HG02678 (cell line): Measurements from ENCODE around the gene LPAR1.

Experiments
- ATAC-seq: cut with Tn5 transposase; IDR thresholded peaks from one replicate; pipeline ENCODE4 v1.9.1; 2021; ENCODE audit warnings: mild to moderate bottlenecking, moderate library complexity; ENCODE audit not compliant: unreplicated experiment

Gene LPAR1

GRCh38 chr9:110923601-110924000, 114.7 kb downstream of the LPAR1 start:
- ATAC-seq, result no peak

- no peak for ATAC-seq
These were observed 116.1 kb downstream of the LPAR1 start for GRCh38 chr9:110922145-110922544.

- ATAC-seq, result no peak
These were observed 116.6 kb downstream of the LPAR1 start for GRCh38 chr9:110921705-110922104.

- no peak for ATAC-seq
These were observed 118.7 kb downstream of the LPAR1 start for GRCh38 chr9:110919609-110920008.

- no peak for ATAC-seq
These were observed 119.2 kb downstream of the LPAR1 start for GRCh38 chr9:110919050-110919435.

DNA sequence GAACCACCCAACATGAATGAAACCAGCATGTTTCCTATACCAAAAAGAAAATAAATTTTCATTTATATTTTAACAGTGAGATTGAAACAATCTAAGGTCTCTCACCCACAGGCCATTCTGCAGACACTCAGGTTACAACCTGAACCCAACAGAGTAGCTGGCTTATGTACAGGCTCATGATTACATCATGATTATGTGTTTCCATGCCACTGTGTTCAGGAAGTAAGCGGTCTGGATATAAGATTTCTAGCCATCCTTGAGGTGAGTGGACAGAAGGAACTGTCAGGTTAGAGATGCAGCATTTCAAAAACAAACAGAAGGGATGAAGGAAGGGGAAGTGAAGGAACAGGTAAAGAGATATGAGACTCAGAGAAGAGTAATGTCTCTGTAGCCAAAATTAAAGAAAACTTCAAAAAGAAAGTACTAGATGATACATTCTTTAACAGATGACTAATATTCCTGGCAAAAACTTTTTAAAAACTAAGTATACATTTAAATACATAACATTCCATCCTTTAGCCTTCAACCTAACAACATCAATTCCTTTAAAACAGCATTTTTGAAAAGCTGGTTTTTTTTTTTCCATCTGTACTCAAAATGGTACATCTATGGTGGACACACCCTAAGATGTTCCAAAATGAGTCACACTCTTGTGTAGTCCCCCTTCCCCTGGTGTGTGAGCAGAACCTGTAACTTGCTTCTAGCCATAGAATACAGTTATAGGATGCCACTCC, 119.8 kb downstream of the LPAR1 start:
- ATAC-seq, result no peak

GRCh38 chr9:110916403-110916802, 121.9 kb downstream of the LPAR1 start:
- no peak for ATAC-seq

- no peak for ATAC-seq
These were observed 125.6 kb downstream of the LPAR1 start for GRCh38 chr9:110912419-110913291.

GRCh38 chr9:110911659-110912418, 126.4 kb downstream of the LPAR1 start:
- ATAC-seq, result no peak

DNA sequence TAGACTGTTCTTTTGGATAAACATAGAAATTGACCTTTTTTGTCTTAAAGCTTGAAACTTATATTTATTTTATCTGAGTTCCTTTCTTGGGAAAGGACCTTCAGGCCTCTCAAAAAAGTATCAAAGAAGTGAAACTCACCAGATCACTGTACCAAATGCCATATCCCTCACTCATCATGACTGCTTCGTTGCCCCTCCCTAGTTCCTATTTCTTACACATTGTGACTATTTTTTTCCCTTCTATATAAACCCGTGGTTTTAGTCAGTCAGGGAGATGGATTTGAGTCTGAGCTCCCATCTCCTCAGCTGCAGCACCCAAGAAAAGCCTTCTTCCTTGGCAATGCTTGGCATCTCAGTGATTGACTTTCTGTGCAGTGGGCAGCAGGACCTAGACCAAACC, 129.4 kb downstream of the LPAR1 start:
- no peak for ATAC-seq

- no peak for ATAC-seq
These were observed 137.4 kb downstream of the LPAR1 start for GRCh38 chr9:110900917-110901316.

DNA sequence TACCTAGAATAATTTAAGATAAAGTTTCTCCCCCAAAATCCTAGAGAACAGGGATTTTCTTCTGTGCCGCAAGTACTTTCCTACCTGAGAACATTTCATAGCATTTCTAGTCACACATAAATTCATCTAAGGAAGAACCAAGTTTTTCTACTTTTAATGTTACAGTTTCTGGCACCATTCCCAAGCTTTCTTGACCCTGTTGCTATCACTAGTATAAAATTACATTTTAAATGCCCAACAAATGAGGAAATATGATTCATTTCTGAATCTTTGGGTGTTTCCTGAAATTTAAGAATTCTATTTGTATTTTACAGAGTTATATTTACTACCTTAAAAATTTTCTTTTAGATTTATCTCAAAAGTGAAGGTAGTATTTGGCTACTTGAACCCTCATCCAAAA, 137.8 kb downstream of the LPAR1 start:
- no peak for ATAC-seq

DNA sequence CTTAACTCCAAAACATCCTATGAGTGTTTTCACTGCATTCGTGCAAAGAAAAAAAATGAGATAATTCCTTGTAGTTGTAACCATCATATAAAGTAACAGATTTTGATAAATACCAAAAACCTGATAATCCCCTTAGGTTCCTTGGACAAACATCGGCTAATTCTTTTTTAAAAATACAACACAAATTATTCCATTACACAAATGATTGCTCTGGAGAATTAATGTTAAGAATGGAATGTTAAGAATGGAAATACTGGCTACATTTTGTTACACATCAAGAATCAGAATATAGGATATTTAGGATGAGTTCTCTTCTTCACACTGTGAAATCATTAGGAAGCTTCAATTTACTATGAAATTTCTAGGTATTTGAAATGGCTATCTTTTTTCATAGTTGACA, 139.4 kb downstream of the LPAR1 start:
- no peak for ATAC-seq

DNA sequence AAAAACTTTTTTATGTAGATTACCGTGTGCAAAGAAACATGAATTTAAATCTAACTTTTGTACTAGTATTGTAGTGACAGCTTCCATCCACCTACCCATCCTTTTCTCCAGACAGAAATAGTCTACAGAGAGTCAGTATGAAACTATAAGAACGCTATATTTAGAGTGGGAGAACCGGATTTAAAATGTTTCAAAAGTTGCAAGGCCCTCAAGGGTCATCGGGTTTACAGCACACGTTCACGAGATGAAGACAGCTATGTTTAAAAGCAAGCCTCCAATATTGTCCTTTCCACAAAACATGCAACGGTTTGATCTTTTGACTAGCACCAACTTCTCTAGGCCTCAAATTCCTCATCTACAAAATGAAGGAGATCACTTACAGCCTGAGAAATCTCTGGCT, 139.9 kb downstream of the LPAR1 start:
- ATAC-seq, result no peak

DNA sequence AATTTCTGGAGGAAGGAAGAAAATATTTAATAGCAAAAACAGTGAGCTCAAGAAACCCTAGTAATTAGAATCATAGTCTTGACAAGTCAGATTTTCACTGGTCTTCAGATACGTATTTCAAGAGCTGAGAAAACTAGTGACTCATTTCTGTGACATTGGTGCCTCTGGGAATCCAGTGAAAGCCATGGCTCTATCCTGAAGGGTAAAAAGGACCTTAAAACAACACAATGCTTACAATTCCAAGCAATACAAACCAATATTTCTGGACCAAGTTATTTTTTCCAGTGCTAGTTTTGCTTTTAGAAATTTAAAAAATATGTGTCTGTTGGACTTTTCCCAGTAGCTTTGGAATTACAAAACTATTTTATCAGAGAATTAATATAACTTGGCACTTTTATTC, 140.3 kb downstream of the LPAR1 start:
- ATAC-seq, result no peak

DNA sequence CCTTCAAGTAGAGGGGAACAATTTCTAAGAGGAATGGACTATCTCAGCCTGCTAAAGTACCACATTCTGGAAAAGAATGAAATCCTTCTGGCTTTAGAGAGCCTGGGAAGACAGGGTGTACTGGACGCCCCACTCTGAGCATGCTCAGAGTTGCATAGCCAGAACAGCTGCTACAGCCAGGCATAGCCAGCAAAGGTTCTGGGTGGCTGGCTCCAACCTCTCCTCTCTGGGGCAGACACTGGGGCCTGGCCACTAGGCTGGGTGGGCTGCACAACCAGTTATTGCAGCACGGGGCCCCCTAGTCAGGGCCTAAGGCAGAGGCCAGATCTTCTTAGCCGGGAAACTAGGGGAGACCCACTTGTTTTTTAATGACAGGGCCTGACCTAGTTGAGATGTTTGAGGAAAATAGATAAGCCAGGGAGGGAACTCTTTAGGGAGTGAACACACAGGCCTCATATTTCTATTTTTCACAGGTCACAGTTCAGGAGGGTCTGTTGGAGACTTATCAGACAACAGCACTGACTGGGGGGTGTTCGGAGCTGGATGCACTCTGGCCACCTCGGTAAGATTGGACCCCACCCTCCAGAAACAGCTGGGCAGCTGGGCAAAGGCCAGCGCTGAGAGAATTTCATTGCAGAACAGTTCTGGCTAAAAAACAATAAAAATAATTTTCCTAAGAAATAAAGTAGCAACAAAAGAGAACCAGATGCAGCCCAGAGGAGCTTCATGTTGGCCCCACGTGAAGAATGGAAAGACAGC, 142.9 kb downstream of the LPAR1 start:
- ATAC-seq, result no peak

GRCh38 chr9:110894731-110895130, 143.5 kb downstream of the LPAR1 start:
- ATAC-seq, result no peak

DNA sequence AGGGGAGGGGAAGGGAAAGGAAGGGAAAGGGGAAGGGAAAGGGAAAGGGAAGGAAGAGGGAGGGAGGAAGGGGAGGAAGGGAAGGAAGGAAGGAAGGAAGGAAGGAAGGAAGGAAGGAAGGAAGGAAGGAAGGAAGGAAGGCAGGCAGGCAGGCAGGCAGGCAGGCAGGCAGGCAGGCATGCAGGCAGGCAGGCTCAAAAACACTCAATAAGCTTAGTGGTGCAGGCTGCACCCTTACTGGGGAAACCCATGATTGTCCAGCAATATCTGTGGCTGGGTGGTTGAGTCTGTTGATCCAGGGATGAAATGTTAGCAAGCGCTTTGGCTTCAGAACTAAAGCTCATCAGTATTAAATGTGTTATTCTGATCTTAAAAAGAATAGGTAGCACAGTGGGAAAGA, 145.6 kb downstream of the LPAR1 start:
- no peak for ATAC-seq

GRCh38 chr9:110891760-110892159, 146.5 kb downstream of the LPAR1 start:
- no peak for ATAC-seq

DNA sequence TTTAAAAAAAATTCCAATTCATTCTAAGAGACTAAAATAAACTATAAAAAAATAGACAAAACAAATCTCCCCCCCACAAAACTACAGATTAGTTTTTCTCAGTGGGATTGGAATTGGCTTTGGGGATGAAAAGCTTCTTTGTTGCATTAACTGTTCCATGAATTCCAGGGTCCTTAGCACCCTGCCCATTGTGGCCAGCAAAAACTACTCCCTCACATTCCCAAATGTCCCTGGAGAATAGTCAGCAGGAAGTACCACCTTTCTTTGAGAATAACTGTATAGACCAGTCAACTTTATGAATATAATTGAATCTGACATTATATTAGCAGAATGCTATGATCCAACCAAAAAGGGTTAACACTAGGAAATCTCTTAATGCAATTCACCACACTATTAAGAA, 147.9 kb downstream of the LPAR1 start:
- ATAC-seq, result no peak

- ATAC-seq, result no peak
These were observed 151.0 kb downstream of the LPAR1 start for GRCh38 chr9:110887276-110887675.
